ENCODE data around the gene DLG2.

GRCh38 chr11:83583757-83584366 lies 2043.3 kb downstream of the DLG2 start:
- TF ChIP-seq, protein P1, sequence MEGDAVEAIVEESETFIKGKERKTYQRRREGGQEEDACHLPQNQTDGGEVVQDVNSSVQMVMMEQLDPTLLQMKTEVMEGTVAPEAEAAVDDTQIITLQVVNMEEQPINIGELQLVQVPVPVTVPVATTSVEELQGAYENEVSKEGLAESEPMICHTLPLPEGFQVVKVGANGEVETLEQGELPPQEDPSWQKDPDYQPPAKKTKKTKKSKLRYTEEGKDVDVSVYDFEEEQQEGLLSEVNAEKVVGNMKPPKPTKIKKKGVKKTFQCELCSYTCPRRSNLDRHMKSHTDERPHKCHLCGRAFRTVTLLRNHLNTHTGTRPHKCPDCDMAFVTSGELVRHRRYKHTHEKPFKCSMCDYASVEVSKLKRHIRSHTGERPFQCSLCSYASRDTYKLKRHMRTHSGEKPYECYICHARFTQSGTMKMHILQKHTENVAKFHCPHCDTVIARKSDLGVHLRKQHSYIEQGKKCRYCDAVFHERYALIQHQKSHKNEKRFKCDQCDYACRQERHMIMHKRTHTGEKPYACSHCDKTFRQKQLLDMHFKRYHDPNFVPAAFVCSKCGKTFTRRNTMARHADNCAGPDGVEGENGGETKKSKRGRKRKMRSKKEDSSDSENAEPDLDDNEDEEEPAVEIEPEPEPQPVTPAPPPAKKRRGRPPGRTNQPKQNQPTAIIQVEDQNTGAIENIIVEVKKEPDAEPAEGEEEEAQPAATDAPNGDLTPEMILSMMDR (IDR thresholded peaks at IDR 0.05), result no peak
- TF ChIP-seq POLR2A (IDR thresholded peaks at IDR 0.05), result no peak

All from tibial nerve (tissue), 3 donors.